Type B pancreatic cell (in vitro differentiated cells): ENCODE measurements around the gene CRYBG2. TPM values are rescaled to one million over a fixed set of nuclear protein-coding genes. Genes with fewer than 3 reads are reported as not detected.

Experiments
- DNase-seq: peaks from one replicate; pipeline ENCODE4 v3.0.0; 2021; ENCODE audit warnings: mixed read lengths; ENCODE audit not compliant: unreplicated experiment; ENCODE audit errors: extremely low spot score
- H3K27ac Mint-ChIP-seq: 2 replicates; pipeline ENCODE4 v1.8.0; 2021; ENCODE audit warnings: mild to moderate bottlenecking, mixed read lengths
- H3K27me3 Mint-ChIP-seq: 2 replicates; pipeline ENCODE4 v1.8.0; 2021; ENCODE audit warnings: mixed read lengths
- H3K36me3 Mint-ChIP-seq: 2 replicates; pipeline ENCODE4 v1.8.0; 2021; ENCODE audit warnings: mixed read lengths
- H3K4me1 Mint-ChIP-seq: one replicate; pipeline ENCODE4 v1.8.0; 2021; ENCODE audit warnings: mixed read lengths; ENCODE audit not compliant: unreplicated experiment
- H3K4me3 Mint-ChIP-seq: 2 replicates; pipeline ENCODE4 v1.8.0; 2021; ENCODE audit warnings: mild to moderate bottlenecking, mixed read lengths
- H3K9me3 Mint-ChIP-seq: 2 replicates; pipeline ENCODE4 v1.8.0; 2021; ENCODE audit warnings: mixed read lengths
- total RNA-seq: library from RNA; stranded (reverse); gene quantifications from 2 replicates; pipeline ENCODE4 v1.2.1, GENCODE V29; 2021; ENCODE audit warnings: low replicate concordance
- TF ChIP-seq, protein P1 (sequence below): fragments of 200-600 bp; sonication (generic); conservative IDR thresholded peaks from 2 replicates; pipeline ENCODE4 v1.5.0; 2021; ENCODE audit warnings: antibody characterized with exemption, mild to moderate bottlenecking

Gene CRYBG2
- total RNA-seq, 1 donor from 2014 or later, result 20.0 TPM

GRCh38 chr1:26290122-26290881 lies 63.6 kb downstream of the CRYBG2 start:
- no peak overlapping the region for H3K4me3 Mint-ChIP-seq
- H3K27me3 Mint-ChIP-seq, result no peaks in the 10 kb centered on the region
- peaks cover 29% of the 10 kb centered on the region for H3K4me1 Mint-ChIP-seq
- no peaks in the 10 kb centered on the region for H3K9me3 Mint-ChIP-seq
- H3K36me3 Mint-ChIP-seq, result no peaks in the 10 kb centered on the region
- TF ChIP-seq, protein P1, sequence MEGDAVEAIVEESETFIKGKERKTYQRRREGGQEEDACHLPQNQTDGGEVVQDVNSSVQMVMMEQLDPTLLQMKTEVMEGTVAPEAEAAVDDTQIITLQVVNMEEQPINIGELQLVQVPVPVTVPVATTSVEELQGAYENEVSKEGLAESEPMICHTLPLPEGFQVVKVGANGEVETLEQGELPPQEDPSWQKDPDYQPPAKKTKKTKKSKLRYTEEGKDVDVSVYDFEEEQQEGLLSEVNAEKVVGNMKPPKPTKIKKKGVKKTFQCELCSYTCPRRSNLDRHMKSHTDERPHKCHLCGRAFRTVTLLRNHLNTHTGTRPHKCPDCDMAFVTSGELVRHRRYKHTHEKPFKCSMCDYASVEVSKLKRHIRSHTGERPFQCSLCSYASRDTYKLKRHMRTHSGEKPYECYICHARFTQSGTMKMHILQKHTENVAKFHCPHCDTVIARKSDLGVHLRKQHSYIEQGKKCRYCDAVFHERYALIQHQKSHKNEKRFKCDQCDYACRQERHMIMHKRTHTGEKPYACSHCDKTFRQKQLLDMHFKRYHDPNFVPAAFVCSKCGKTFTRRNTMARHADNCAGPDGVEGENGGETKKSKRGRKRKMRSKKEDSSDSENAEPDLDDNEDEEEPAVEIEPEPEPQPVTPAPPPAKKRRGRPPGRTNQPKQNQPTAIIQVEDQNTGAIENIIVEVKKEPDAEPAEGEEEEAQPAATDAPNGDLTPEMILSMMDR, result no peak
- no peak for DNase-seq
- H3K27ac Mint-ChIP-seq, result no peak overlapping the region

DNA sequence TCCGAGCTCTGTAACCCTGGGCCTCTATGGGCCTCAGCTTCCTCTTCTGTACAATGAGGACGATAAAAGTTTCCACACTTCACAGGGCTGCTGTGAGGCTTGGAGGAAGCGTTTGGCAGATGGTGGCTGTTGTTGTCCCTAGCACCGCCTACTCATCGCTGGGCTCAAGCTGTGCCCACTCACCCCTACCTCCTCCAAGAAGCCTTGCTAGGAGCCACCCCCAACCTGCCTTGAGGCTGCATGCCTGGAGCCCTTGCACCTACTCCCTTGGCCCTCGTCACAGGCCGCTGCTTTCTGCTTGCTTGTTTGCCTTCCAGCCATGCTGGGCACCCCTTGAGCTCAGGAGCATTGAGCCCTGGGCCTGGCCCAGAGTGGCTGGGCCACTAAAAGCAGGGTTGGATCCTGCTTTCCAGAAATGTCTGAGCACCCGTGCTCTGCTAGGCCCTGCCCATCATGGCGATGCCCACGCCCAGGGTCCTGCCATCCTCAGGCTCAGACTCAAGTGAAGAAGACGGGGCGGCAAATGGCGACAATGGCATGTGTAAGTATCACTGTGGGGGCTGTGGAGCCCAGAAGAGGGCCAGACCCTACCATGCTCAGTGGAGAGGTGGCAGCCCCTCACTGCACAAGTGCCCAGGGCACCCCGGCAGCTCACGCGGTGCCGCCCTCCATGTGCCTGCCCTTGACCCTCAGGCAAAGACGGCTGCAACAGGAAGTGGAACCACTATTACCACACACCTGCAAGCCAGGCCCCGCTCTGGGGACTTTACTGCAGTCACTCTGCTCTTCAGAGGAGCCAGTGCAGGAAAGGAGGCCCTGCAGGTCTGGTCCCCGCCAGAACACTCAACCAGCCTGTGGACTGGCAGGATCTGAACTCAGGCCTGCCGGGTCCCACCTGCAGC lies 64.5 kb downstream of the CRYBG2 start:
- no peak for DNase-seq
- Mint-ChIP-seq H3K27me3 (no peaks in the 10 kb centered on the region), H3K27ac (no peak overlapping the region), H3K4me3 (no peak overlapping the region), H3K4me1 (peaks cover 34% of the 10 kb centered on the region), H3K36me3 (no peaks in the 10 kb centered on the region), H3K9me3 (no peaks in the 10 kb centered on the region)
- TF ChIP-seq, protein P1, result no peak

GRCh38 chr1:26288311-26288941 lies 65.5 kb downstream of the CRYBG2 start:
- no peak for DNase-seq
- H3K36me3 Mint-ChIP-seq, result no peaks in the 10 kb centered on the region
- TF ChIP-seq, protein P1, result no peak
- no peak overlapping the region for H3K27ac Mint-ChIP-seq
- no peaks in the 10 kb centered on the region for H3K27me3 Mint-ChIP-seq
- H3K4me1 Mint-ChIP-seq, result peaks cover 34% of the 10 kb centered on the region
- H3K9me3 Mint-ChIP-seq, result no peaks in the 10 kb centered on the region
- no peak overlapping the region for H3K4me3 Mint-ChIP-seq

GRCh38 chr1:26287811-26288210 lies 66.1 kb downstream of the CRYBG2 start:
- Mint-ChIP-seq H3K27ac (peak overlapping the region; percentile 10), H3K36me3 (no peaks in the 10 kb centered on the region), H3K27me3 (no peaks in the 10 kb centered on the region), H3K4me1 (peaks cover 34% of the 10 kb centered on the region), H3K4me3 (no peak overlapping the region), H3K9me3 (no peaks in the 10 kb centered on the region)
- DNase-seq, result no peak
- TF ChIP-seq, protein P1, result no peak

GRCh38 chr1:26287033-26287711 lies 66.8 kb downstream of the CRYBG2 start:
- peak overlapping the region; percentile 10 for H3K27ac Mint-ChIP-seq
- DNase-seq, result no peak
- H3K9me3 Mint-ChIP-seq, result no peaks in the 10 kb centered on the region
- H3K27me3 Mint-ChIP-seq, result no peaks in the 10 kb centered on the region
- H3K36me3 Mint-ChIP-seq, result no peaks in the 10 kb centered on the region
- H3K4me3 Mint-ChIP-seq, result no peak overlapping the region
- peaks cover 34% of the 10 kb centered on the region for H3K4me1 Mint-ChIP-seq
- TF ChIP-seq, protein P1, result no peak
